Nephron progenitor cell (in vitro differentiated cells): ENCODE results near the gene CMSS1.

Experiments used
- DNase-seq: peaks from one replicate; pipeline ENCODE4 v3.0.0; 2021
- H3K27ac Mint-ChIP-seq: 2 replicates; pipeline ENCODE4 v1.8.0; 2021; ENCODE audit warnings: mild to moderate bottlenecking, moderate library complexity, mixed read lengths
- H3K27me3 Mint-ChIP-seq: 2 replicates; pipeline ENCODE4 v1.8.0; 2021; ENCODE audit warnings: mild to moderate bottlenecking, low read depth, mixed read lengths; ENCODE audit not compliant: poor library complexity
- H3K36me3 Mint-ChIP-seq: 2 replicates; pipeline ENCODE4 v1.8.0; 2021; ENCODE audit warnings: low read depth, mixed read lengths
- H3K4me1 Mint-ChIP-seq: 2 replicates; pipeline ENCODE4 v1.8.0; 2021; ENCODE audit warnings: mixed read lengths
- H3K4me3 Mint-ChIP-seq: 2 replicates; pipeline ENCODE4 v1.8.0; 2021; ENCODE audit warnings: mild to moderate bottlenecking, moderate library complexity, mixed read lengths
- H3K9me3 Mint-ChIP-seq: 2 replicates; pipeline ENCODE4 v1.8.0; 2021; ENCODE audit warnings: mild to moderate bottlenecking, moderate library complexity, mixed read lengths
- TF ChIP-seq, protein P1 (sequence below): fragments of 200-600 bp; sonication (generic); IDR thresholded peaks from 2 replicates; pipeline ENCODE4 v1.5.0; 2021; ENCODE audit warnings: antibody characterized with exemption

CMSS1 gene

GRCh38 chr3:100082714-100083113, 265.1 kb downstream of the CMSS1 start:
- DNase-seq, result no peak
- Mint-ChIP-seq H3K4me3 (no peak overlapping the region), H3K9me3 (no peaks in the 10 kb centered on the region), H3K4me1 (peaks cover 5% of the 10 kb centered on the region), H3K27ac (no peak overlapping the region), H3K27me3 (no peaks in the 10 kb centered on the region), H3K36me3 (no peaks in the 10 kb centered on the region)
- TF ChIP-seq, protein P1, sequence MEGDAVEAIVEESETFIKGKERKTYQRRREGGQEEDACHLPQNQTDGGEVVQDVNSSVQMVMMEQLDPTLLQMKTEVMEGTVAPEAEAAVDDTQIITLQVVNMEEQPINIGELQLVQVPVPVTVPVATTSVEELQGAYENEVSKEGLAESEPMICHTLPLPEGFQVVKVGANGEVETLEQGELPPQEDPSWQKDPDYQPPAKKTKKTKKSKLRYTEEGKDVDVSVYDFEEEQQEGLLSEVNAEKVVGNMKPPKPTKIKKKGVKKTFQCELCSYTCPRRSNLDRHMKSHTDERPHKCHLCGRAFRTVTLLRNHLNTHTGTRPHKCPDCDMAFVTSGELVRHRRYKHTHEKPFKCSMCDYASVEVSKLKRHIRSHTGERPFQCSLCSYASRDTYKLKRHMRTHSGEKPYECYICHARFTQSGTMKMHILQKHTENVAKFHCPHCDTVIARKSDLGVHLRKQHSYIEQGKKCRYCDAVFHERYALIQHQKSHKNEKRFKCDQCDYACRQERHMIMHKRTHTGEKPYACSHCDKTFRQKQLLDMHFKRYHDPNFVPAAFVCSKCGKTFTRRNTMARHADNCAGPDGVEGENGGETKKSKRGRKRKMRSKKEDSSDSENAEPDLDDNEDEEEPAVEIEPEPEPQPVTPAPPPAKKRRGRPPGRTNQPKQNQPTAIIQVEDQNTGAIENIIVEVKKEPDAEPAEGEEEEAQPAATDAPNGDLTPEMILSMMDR, result no peak

DNA sequence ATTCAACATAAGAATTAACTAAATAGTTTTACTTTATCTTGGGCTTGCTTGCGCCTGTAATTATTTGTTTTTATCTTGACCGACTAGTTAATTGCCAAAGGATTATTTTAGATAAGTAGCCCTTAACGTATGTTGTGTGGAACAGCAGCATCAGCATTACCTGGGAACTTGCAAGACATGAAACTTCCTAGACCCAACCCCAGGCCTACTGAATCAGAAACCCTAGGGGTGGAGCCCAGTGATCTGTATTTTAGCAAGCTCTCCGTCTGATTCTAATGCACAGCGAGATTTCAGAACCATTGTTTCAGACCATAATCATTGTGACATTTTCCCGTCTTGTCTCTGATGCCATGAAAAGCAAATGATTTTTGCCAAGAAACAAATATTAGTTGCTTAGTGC, 265.5 kb downstream of the CMSS1 start:
- no peaks in the 10 kb centered on the region for H3K36me3 Mint-ChIP-seq
- no peak overlapping the region for H3K4me3 Mint-ChIP-seq
- H3K27me3 Mint-ChIP-seq, result no peaks in the 10 kb centered on the region
- H3K27ac Mint-ChIP-seq, result no peak overlapping the region
- no peak for DNase-seq
- H3K4me1 Mint-ChIP-seq, result peaks cover 5% of the 10 kb centered on the region
- H3K9me3 Mint-ChIP-seq, result no peaks in the 10 kb centered on the region
- TF ChIP-seq, protein P1, result no peak

DNA sequence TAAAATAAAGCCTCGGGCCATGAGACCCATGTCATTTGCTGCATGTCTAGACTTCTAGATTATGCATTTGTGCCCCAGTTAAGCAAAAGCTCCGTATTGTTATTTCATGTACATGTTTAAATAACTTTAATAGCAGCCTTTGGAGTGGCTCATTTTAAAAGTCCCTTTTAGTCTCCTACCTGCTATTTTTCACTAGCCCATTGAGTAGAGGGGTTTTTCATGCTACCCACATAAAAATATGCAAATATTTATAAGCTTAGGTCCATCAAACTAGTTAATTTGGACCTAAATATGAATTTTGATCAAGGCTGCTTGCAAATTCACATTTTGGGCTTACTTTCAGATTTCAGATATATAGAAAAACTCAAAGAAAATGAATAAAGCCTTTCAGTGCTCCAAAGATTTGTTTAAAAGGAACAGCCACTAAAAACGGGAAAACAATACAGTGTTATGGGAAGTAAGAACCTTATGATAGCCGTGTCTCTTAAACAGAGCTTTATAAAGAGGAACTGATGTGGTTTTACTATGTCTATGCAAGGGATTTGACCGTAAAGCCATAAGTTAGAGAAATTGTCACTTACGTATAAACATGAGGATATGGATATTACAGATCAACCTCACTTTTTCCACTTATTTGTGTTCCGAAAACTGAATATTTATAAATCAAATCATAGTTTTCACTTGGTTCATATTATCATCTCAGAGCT, 266.6 kb downstream of the CMSS1 start:
- Mint-ChIP-seq H3K27ac (no peak overlapping the region), H3K4me3 (no peak overlapping the region), H3K27me3 (no peaks in the 10 kb centered on the region), H3K36me3 (no peaks in the 10 kb centered on the region), H3K9me3 (no peaks in the 10 kb centered on the region), H3K4me1 (peaks cover 11% of the 10 kb centered on the region)
- TF ChIP-seq, protein P1, result no peak
- no peak for DNase-seq

- Mint-ChIP-seq H3K4me3 (no peak overlapping the region), H3K4me1 (peaks cover 25% of the 10 kb centered on the region), H3K27ac (no peak overlapping the region), H3K9me3 (no peaks in the 10 kb centered on the region), H3K36me3 (no peaks in the 10 kb centered on the region), H3K27me3 (peaks cover 5% of the 10 kb centered on the region)
- TF ChIP-seq, protein P1, result no peak
- no peak for DNase-seq
These were observed 268.7 kb downstream of the CMSS1 start for GRCh38 chr3:100086401-100086800.

DNA sequence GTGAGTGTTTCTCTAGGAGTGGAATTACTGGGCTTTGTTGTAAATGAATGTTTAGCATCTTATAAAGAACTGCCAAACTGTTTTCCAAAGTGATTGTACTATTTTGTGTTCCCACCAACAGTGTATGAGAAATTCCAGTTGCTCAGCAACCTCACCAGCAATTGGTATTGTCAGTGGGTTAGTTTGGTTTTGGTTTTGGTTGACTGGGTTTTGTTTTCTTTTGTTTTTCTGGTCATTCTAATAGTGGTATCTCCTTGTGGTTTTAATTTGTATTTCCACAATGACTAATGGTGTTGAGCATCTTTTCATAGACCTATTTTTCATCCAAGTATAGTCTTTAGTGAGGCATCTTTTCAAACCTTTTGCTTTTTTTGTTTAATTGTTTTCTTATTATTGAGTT, 269.5 kb downstream of the CMSS1 start:
- peaks cover 25% of the 10 kb centered on the region for H3K4me1 Mint-ChIP-seq
- no peak overlapping the region for H3K4me3 Mint-ChIP-seq
- no peaks in the 10 kb centered on the region for H3K9me3 Mint-ChIP-seq
- H3K36me3 Mint-ChIP-seq, result no peaks in the 10 kb centered on the region
- no peak overlapping the region for H3K27ac Mint-ChIP-seq
- TF ChIP-seq, protein P1, result no peak
- H3K27me3 Mint-ChIP-seq, result peaks cover 5% of the 10 kb centered on the region
- no peak for DNase-seq

- Mint-ChIP-seq H3K36me3 (no peaks in the 10 kb centered on the region), H3K27ac (peak overlapping the region; percentile 6), H3K4me3 (no peak overlapping the region), H3K27me3 (peaks cover 5% of the 10 kb centered on the region), H3K9me3 (no peaks in the 10 kb centered on the region), H3K4me1 (peaks cover 25% of the 10 kb centered on the region)
- no peak for DNase-seq
- TF ChIP-seq, protein P1, result no peak
These were observed 271.2 kb downstream of the CMSS1 start for GRCh38 chr3:100088735-100089368.
